Endothelial cell of umbilical vein (primary cell): Measurements from ENCODE around the gene CPSF3. TPM values are rescaled to one million over a fixed set of nuclear protein-coding genes. Genes with fewer than 3 reads are reported as not detected.
A peak's percentile ranks its signal among the peaks of the same experiment; 100 is the strongest.

Experiments
- BruUV-seq: library from RNA; stranded (reverse); fragments of 400-500 nt; replicated peaks from 2 replicates; lab custom pipeline; 2021; lab: Mats Ljungman, UMichigan
- CTCF ChIA-PET: fragments of 300-600, 350-600 bp; sonication (Branson Sonifier 250); formaldehyde crosslinking; loops from one replicate; lab custom pipeline; 2021; ENCODE audit warnings: antibody characterized with exemption, inconsistent platforms; lab: Charles Lee
- POLR2A ChIA-PET: fragments of 300-600, 350-600 bp; sonication (Branson Sonifier 250); formaldehyde crosslinking; loops from one replicate; lab custom pipeline; 2021; ENCODE audit warnings: antibody characterized with exemption, inconsistent platforms; lab: Charles Lee
- DNase-seq: peaks from one replicate; pipeline ENCODE4 v3.0.0-alpha.2; 2011; ENCODE audit warnings: low read depth, low spot score
- FAIRE-seq: peaks from 2 replicates; lab custom pipeline; 2011; peaks lifted over from hg19 to GRCh38; lab: Jason Lieb, UNC
- H2AFZ ChIP-seq: 2 replicates; pipeline ENCODE4 v1.6.0; 2012; ENCODE audit warnings: low read depth, low read length, control low read depth, inconsistent platforms
- H3K27ac ChIP-seq: 2 replicates; pipeline ENCODE4 v1.5.1; 2011; ENCODE audit warnings: low read depth, mild to moderate bottlenecking, control low read depth, low read length, moderate library complexity; ENCODE audit not compliant: insufficient read depth
- H3K27me3 ChIP-seq, 2 experiments: 2 replicates each; pipeline versions ENCODE4 v1.6.0 to v1.6.1; 2011; ENCODE audit warnings: low read length in 2 of 2, mixed read lengths in 1 of 2; ENCODE audit not compliant: control insufficient read depth in 2 of 2, insufficient read depth in 2 of 2
- H3K36me3 ChIP-seq, 2 experiments: 2 replicates in 1 of 2; 3 replicates in 1 of 2; pipeline ENCODE4 v1.5.1; 2011; ENCODE audit warnings: low read length in 2 of 2, mild to moderate bottlenecking in 1 of 2, moderate library complexity in 1 of 2; ENCODE audit not compliant: control insufficient read depth in 2 of 2, insufficient read depth in 2 of 2; ENCODE audit errors: extremely low read depth in 1 of 2
- H3K4me1 ChIP-seq: 3 replicates; pipeline ENCODE4 v1.5.1; 2011; ENCODE audit warnings: mild to moderate bottlenecking, low read length; ENCODE audit not compliant: control insufficient read depth, insufficient read depth; ENCODE audit errors: extremely low read depth
- H3K4me2 ChIP-seq: 2 replicates; pipeline ENCODE4 v1.6.1; 2011; ENCODE audit warnings: low read length, control low read depth, mixed read lengths; ENCODE audit not compliant: insufficient read depth
- H3K4me3 ChIP-seq, 3 experiments: fragments of 200-600 bp in 1 of 3; sonication (generic), shearing (Covaris generic) in 1 of 3; replicated peaks in 1 of 3; 2 replicates each; pipeline ENCODE4 v1.5.1; 2011 to 2016; ENCODE audit warnings: control low read depth in 3 of 3, low read length in 3 of 3, mild to moderate bottlenecking in 2 of 3, inconsistent platforms in 1 of 3, low read depth in 1 of 3, moderate library complexity in 1 of 3; ENCODE audit not compliant: insufficient read depth in 1 of 3
- H3K79me2 ChIP-seq: 2 replicates; pipeline ENCODE4 v1.6.0; 2012; ENCODE audit warnings: low read length, inconsistent platforms; ENCODE audit not compliant: control insufficient read depth, insufficient read depth
- H3K9ac ChIP-seq: replicated peaks from 2 replicates; pipeline ENCODE3; 2011; ENCODE audit warnings: low read length, control low read depth; ENCODE audit not compliant: insufficient read depth; ENCODE audit errors: extremely low read depth
- H3K9me1 ChIP-seq: replicated peaks from 3 replicates; pipeline ENCODE4 v1.6.0; 2011; ENCODE audit warnings: mild to moderate bottlenecking, low read length; ENCODE audit not compliant: control insufficient read depth, insufficient read depth; ENCODE audit errors: extremely low read depth
- H3K9me3 ChIP-seq: replicated peaks from 2 replicates; pipeline ENCODE4 v1.5.1; 2012; ENCODE audit warnings: low read length, inconsistent platforms; ENCODE audit not compliant: control insufficient read depth, insufficient read depth
- H4K20me1 ChIP-seq: replicated peaks from 2 replicates; pipeline ENCODE3; 2011; ENCODE audit warnings: mild to moderate bottlenecking, low read length; ENCODE audit not compliant: control insufficient read depth, insufficient read depth; ENCODE audit errors: extremely low read depth
- EZH2 ChIP-seq: IDR thresholded peaks from 2 replicates; pipeline ENCODE4 v1.6.1; 2012; ENCODE audit warnings: borderline replicate concordance, low read depth, mild to moderate bottlenecking, moderate library complexity, low read length, inconsistent platforms; ENCODE audit not compliant: severe bottlenecking
- FOS ChIP-seq: IDR thresholded peaks from 2 replicates; pipeline ENCODE4 v1.6.1; 2011; ENCODE audit warnings: mild to moderate bottlenecking, low read length, moderate library complexity, borderline replicate concordance; ENCODE audit not compliant: insufficient read depth
- GATA2 ChIP-seq: IDR thresholded peaks from 2 replicates; pipeline ENCODE4 v1.7.0; 2011; ENCODE audit warnings: low read depth, mild to moderate bottlenecking, moderate library complexity, mixed read lengths, low read length; ENCODE audit not compliant: insufficient read length, insufficient read depth
- JUN ChIP-seq: IDR thresholded peaks from 2 replicates; pipeline ENCODE4 v1.6.1; 2011; ENCODE audit warnings: borderline replicate concordance, low read depth; ENCODE audit not compliant: insufficient read length, insufficient read depth
- MYC ChIP-seq: IDR thresholded peaks from one replicate; pipeline ENCODE4 v1.6.1; 2011; ENCODE audit warnings: mild to moderate bottlenecking, low read depth, low read length
- POLR2A ChIP-seq: IDR thresholded peaks from 2 replicates; pipeline ENCODE4 v1.6.1; 2012; ENCODE audit warnings: low read depth, mild to moderate bottlenecking, control low read depth, low read length
- POLR2AphosphoS5 ChIP-seq: IDR thresholded peaks from 2 replicates; pipeline ENCODE4 v1.6.1; 2012; ENCODE audit warnings: low read depth, mild to moderate bottlenecking, control low read depth, low read length, moderate library complexity; ENCODE audit not compliant: insufficient read depth
- dilution Hi-C: fragments of 300-500 bp; cut with MboI; formaldehyde crosslinking; loops from one replicate; pipeline ENCODE4 v1.15.0; 2019; ENCODE audit warnings: low sequenced_read_pairs; ENCODE audit not compliant: extremely low pct_ligation_motif_present
- intact Hi-C: fragments of 100-400 bp; cut with micrococcal nuclease; formaldehyde crosslinking; loops from one replicate; pipeline ENCODE4 v1.10.0; 2022
- polyA plus RNA-seq, 4 experiments: library from polyadenylated mRNA; depleted of rRNA in 3 of 4; stranded (reverse) in 3 of 4; unstranded in 1 of 4; fragments of >200 nt; gene quantifications; 2 replicates each; pipeline versions ENCODE4 v1.2.1 to v1.2.3, GENCODE V29; 2011 to 2012; ENCODE audit warnings: missing spikeins in 1 of 4
- total RNA-seq: library from RNA; stranded (reverse); gene quantifications from 2 replicates; pipeline ENCODE4 v1.2.3, GENCODE V29; 2021
- TF ChIP-seq, protein P1 (sequence below), 2 donors: IDR thresholded peaks; 1 replicate in 1 of 2; 2 replicates in 1 of 2; pipeline ENCODE4 v1.5.1; 2011; ENCODE audit warnings: low read length in 2 of 2, mild to moderate bottlenecking in 2 of 2, moderate library complexity in 2 of 2, control low read depth in 1 of 2, inconsistent platforms in 1 of 2, low read depth in 1 of 2; ENCODE audit not compliant: insufficient read depth in 1 of 2; ENCODE audit errors: extremely low read depth in 1 of 2
- TF ChIP-seq, protein P2 (sequence below): IDR thresholded peaks from 2 replicates; pipeline ENCODE4 v1.6.1; 2011; ENCODE audit not compliant: insufficient read depth, insufficient read length

Gene CPSF3
- total and polyA plus RNA-seq, 2 donors (not counting 3 experiments of a cell fraction or from before 2014, with no cell fraction given), result 13.7 to 35.6 TPM

DNA sequence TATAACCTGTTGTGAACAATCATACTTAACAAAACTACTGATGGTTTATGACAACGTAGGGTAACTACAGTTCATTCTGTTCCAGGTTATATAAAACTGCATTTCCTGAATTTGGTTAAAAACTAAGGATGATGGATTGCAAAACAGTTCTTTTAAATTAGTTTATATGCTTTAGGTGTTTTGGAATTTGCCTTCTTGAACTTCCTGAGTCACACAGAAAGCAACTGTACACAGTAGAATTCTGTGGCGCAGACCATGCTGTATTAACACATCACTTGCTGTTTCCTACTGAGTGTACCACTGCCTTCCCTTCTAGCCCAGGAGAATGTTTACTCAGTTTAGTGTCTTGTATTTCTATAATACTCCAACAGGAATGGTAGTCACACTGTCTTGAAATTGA, 19.5 kb upstream of the CPSF3 start:
- Histone ChIP-seq H3K27ac (no peak overlapping the region), H3K4me1 (no peaks in the 10 kb centered on the region), H3K9ac (no peak overlapping the region), H3K9me3 (no peaks in the 10 kb centered on the region), H3K9me1 (no peaks in the 10 kb centered on the region), H3K27me3 (no peaks in the 10 kb centered on the region), H3K4me2 (no peak overlapping the region), H3K36me3 (peaks cover 25 to 37% of the 10 kb centered on the region in 2 experiments), H3K79me2 (no peaks in the 10 kb centered on the region), H2AFZ (no peak overlapping the region), H4K20me1 (no peaks in the 10 kb centered on the region), H3K4me3 (no peak overlapping the region)
- no TSS peak for BruUV-seq
- TF ChIP-seq EZH2 (no peak), JUN (no peak), GATA2 (no peak), POLR2AphosphoS5 (no peak), POLR2A (no peak), MYC (no peak), FOS (no peak)
- TF ChIP-seq, protein P1, sequence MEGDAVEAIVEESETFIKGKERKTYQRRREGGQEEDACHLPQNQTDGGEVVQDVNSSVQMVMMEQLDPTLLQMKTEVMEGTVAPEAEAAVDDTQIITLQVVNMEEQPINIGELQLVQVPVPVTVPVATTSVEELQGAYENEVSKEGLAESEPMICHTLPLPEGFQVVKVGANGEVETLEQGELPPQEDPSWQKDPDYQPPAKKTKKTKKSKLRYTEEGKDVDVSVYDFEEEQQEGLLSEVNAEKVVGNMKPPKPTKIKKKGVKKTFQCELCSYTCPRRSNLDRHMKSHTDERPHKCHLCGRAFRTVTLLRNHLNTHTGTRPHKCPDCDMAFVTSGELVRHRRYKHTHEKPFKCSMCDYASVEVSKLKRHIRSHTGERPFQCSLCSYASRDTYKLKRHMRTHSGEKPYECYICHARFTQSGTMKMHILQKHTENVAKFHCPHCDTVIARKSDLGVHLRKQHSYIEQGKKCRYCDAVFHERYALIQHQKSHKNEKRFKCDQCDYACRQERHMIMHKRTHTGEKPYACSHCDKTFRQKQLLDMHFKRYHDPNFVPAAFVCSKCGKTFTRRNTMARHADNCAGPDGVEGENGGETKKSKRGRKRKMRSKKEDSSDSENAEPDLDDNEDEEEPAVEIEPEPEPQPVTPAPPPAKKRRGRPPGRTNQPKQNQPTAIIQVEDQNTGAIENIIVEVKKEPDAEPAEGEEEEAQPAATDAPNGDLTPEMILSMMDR (IDR thresholded peaks at IDR 0.05; ENCODE audit: extremely low read depth in 1 of 2, insufficient read depth in 1 of 2, low read depth in 1 of 2, low read length in 2 of 2), result no peak
- TF ChIP-seq, protein P2, sequence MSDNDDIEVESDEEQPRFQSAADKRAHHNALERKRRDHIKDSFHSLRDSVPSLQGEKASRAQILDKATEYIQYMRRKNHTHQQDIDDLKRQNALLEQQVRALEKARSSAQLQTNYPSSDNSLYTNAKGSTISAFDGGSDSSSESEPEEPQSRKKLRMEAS, result no peak
- DNase-seq (peak; percentile 21), FAIRE-seq (peak; percentile 55)
- CTCF ChIA-PET, result interaction anchor here (1.1 to 1.2 kb wide), 2 partner anchors 11 to 261 kb away, joined by 3 read pairs; no protein-coding TSS in a partner anchor
- dilution Hi-C loops (no loop called here), intact Hi-C loops (no loop called here)
- POLR2A ChIA-PET, result interaction anchor here (1.2 kb wide), 1 partner anchor 14 kb away, joined by 3 read pairs; no protein-coding TSS in a partner anchor
